COR-L47 (cell line): ENCODE results near the gene ZNHIT6.
A peak's percentile ranks its signal among the peaks of the same experiment; 100 is the strongest.
"Not testable (repeated sequence)": the region's sequence is repeated elsewhere in the genome, so short reads cannot be mapped to it uniquely, and the experiment has no call there.

Source experiments
- DNase-seq: peaks from one replicate; lab custom pipeline; 2025; lab: John Stamatoyannopoulos, UW

ZNHIT6 gene

GRCh38 chr1:85672031-85672660 is 36.1 kb downstream of the ZNHIT6 start:
- no peak for DNase-seq

- no peak for DNase-seq
Observed at GRCh38 chr1:85665932-85666331, 42.3 kb downstream of the ZNHIT6 start.

GRCh38 chr1:85663382-85663781 is 44.9 kb downstream of the ZNHIT6 start:
- DNase-seq, result no peak

- no peak for DNase-seq
Observed at GRCh38 chr1:85661767-85662166, 46.5 kb downstream of the ZNHIT6 start.

- DNase-seq, result no peak
Observed at GRCh38 chr1:85660541-85660940, 47.7 kb downstream of the ZNHIT6 start.

GRCh38 chr1:85659174-85659573 is 49.1 kb downstream of the ZNHIT6 start:
- DNase-seq, result no peak

GRCh38 chr1:85656948-85657347 is 51.3 kb downstream of the ZNHIT6 start:
- no peak for DNase-seq

GRCh38 chr1:85656256-85656655 is 52.0 kb downstream of the ZNHIT6 start:
- no peak for DNase-seq

GRCh38 chr1:85655315-85655714 is 52.9 kb downstream of the ZNHIT6 start:
- DNase-seq, result no peak

GRCh38 chr1:85654066-85654782 is 54.0 kb downstream of the ZNHIT6 start:
- DNase-seq, result no peak

GRCh38 chr1:85652327-85652726 is 55.9 kb downstream of the ZNHIT6 start:
- no peak for DNase-seq

GRCh38 chr1:85650645-85651044 is 57.6 kb downstream of the ZNHIT6 start:
- DNase-seq, result no peak

GRCh38 chr1:85649591-85649990 is 58.6 kb downstream of the ZNHIT6 start:
- no peak for DNase-seq

GRCh38 chr1:85641598-85642556 is 66.4 kb downstream of the ZNHIT6 start:
- DNase-seq, result peak; percentile 13

GRCh38 chr1:85639920-85640319 is 68.3 kb downstream of the ZNHIT6 start:
- not testable (repeated sequence) for DNase-seq

- no peak for DNase-seq
Observed at GRCh38 chr1:85638412-85638811, 69.8 kb downstream of the ZNHIT6 start.

- DNase-seq, result no peak
Observed at GRCh38 chr1:85630493-85630892, 77.7 kb downstream of the ZNHIT6 start.

- no peak for DNase-seq
Observed at GRCh38 chr1:85629532-85629920, 78.7 kb downstream of the ZNHIT6 start.

GRCh38 chr1:85628791-85629531 is 79.3 kb downstream of the ZNHIT6 start:
- DNase-seq, result no peak

- no peak for DNase-seq
Observed at GRCh38 chr1:85626818-85627217, 81.4 kb downstream of the ZNHIT6 start.

- no peak for DNase-seq
Observed at GRCh38 chr1:85624361-85624760, 83.9 kb downstream of the ZNHIT6 start.

GRCh38 chr1:85623061-85623471 is 85.2 kb downstream of the ZNHIT6 start:
- no peak for DNase-seq
